GM18861 (cell line): Measurements from ENCODE around the gene TBC1D17.

Experiments used
- ATAC-seq: cut with Tn5 transposase; IDR thresholded peaks from one replicate; pipeline ENCODE4 v1.9.1; 2021; ENCODE audit not compliant: unreplicated experiment

The TBC1D17 gene

GRCh38 chr19:49877020-49877878 lies at the start of gene TBC1D17, which contains the start of gene AKT1S1:
Gene TBC1D17 (plus strand): TSS chr19:49877702. CDS start chr19:49877724, 22 bp downstream.
Gene AKT1S1 (minus strand): TSS chr19:49877355. CDS start chr19:49873295, 4,060 bp downstream.
- ATAC-seq: peak; percentile 50

DNA sequence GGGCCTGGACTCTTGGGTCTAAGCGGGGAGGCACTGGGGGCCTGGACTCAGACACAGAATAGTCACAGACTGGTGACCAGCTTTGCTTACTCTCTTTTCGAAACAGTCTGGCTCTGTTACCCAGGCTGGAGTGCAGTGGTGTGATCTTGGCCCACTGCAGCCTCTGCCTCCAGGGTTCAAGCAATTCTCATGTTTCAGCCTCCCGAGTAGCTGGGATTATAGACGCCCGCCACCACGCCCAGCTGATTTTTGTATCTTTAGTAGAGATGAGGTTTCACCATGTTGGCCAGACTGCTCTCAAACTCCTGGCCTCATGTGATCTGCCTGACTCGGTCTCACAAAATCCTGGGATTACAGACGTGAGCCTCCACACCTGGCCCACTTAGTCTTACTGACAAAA lies 48.3 kb upstream of the TBC1D17 start:
- ATAC-seq: no peak

GRCh38 chr19:49829721-49830120 lies 47.8 kb upstream of the TBC1D17 start:
- ATAC-seq: no peak

DNA sequence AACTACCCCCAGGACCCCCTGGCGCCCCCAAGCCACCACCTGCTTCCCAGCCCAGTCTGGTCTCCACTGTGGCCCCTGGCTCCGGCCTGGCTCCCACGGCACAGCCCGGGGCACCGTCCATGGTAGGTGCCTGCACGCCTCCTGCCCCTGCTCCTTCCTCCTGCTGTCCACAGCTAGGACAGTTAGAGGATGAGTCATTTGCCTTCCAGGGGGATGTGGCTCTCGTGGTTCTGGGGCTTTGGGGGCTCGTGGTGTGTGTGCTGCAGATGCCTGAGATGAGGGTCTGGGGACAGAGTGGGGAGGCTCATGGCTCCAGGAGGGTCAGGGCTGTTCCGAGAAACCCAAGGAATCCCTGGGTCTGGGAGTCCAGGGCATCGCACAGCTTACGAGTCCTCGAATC lies 46.7 kb upstream of the TBC1D17 start:
- no peak for ATAC-seq

GRCh38 chr19:49831592-49831991 lies 45.9 kb upstream of the TBC1D17 start:
- ATAC-seq: no peak

DNA sequence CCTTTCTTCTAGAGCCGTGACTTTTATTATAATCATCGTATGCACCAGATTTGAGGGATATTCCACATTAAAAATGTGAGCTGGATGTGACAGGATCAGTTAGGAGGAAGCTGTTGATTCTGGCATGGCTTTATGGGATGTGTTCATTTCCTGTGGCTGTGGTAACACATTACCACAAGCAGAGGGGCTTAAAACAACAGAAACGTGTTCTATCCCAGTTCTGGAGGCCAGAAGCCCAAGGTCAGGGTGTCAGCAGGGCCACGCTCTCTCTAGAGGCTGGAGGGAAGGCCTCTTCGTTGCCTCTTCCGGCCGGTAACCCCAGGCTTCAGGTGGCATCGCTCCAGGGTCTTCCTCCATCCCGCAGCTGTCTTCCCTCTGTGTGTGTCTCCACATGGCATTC lies 44.9 kb upstream of the TBC1D17 start:
- ATAC-seq: no peak

GRCh38 chr19:49833599-49833998 lies 43.9 kb upstream of the TBC1D17 start:
- no peak for ATAC-seq

DNA sequence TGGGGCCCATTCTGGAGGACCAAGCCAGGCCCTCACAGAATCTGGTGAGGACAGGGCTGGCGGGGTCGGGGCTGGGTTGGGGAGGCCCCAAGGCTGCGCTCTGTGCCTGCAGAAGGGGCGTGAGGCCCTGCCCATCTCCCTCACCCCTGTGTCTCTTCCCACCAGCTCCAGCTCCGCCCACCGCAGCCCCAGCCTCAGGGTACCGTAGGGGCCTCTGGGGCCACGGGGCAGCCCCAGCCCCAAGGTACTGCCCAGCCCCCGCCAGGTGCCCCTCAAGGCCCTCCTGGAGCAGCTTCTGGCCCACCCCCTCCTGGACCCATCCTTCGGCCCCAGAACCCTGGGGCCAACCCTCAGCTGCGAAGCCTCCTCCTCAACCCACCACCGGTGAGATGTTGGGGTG lies 41.9 kb upstream of the TBC1D17 start:
- ATAC-seq: no peak

- no peak for ATAC-seq
Measured at GRCh38 chr19:49836176-49837008, 41.1 kb upstream of the TBC1D17 start.

DNA sequence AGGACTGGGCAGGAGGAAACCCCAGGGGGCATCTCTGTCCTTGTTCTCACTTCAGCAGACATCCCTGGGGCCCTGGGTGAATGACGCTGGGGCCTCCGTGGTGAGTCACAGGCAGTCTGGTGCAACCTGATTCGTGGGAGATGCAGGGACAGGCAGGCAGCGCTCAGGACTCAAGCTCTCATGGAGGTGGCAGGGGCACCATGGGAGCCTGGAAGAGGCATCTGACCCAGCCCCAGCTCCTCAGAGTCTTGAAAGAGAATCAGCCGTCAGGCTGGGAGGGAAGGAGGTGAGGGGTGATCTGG lies 40.5 kb upstream of the TBC1D17 start:
- no peak for ATAC-seq

GRCh38 chr19:49837425-49837824 lies 40.1 kb upstream of the TBC1D17 start:
- no peak for ATAC-seq

DNA sequence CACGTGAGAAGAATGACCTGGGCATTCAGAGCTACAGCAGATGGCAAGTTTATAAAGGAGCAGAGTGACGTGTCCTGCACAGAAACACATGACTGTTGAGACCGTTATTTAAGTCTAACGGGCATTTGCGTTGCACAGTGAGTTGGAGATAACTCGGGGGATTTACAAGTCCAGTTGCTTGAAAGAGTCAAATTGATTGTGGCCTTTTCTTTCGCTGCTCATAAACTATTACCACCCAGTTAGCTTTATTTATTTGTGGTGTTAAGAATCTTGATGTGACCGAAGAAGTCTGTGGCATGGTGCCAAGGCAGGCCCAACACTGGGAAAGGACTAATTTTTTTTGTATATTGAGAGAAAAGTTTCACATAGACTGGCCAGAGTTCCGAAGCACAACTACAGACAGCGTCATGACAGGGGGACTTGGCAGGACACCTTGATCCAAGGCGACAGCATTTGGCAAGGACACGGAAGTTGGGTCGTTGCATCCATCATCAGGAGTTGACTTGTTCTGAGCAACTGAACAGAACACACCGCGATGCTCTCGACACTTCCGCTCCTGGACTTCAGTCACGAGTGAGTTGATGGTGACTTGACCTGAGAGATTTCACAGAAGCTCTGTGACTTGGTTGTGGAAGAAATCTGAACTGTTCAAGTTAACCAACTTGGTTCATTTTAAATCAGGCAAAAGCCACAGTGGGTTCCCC lies 38.5 kb upstream of the TBC1D17 start:
- ATAC-seq: no peak

DNA sequence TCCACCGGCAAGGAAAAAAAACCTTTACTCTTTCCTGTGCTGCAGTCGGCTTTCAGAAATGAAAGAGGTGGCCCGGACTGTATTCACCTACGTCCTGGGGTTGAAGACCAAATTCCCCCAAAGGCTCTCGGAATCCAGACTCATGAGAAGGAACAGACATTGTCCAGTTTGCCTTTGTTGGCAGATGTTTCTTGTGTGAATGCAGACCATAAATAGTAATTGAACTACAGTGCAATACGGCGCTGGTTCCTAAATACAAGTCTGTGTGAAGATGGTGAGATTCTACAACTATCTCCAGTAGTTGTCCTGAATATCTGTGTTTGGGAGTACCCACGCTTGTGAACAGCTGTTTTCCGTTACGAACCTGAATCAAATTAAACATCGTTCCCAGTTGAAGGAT lies 37.8 kb upstream of the TBC1D17 start:
- ATAC-seq: no peak

DNA sequence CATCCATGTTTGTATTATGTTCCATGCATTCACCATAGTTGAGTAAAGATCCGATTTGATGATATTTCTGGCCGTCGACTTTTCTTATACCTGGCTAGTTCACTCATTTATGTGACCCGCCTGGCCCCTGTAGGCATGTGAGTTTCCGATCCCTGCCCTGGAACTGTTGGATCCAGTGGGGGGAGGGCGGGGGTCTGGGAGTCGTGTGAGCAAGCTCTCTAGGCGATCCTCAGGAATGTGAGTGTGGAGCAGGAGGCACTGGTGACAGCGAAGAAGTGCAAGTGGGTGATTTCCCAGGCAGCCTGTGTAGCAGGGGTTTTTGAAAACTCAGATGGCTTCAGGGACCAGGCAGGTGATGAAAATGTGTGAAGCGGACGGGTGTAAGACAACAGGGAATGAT lies 37.2 kb upstream of the TBC1D17 start:
- ATAC-seq: no peak

DNA sequence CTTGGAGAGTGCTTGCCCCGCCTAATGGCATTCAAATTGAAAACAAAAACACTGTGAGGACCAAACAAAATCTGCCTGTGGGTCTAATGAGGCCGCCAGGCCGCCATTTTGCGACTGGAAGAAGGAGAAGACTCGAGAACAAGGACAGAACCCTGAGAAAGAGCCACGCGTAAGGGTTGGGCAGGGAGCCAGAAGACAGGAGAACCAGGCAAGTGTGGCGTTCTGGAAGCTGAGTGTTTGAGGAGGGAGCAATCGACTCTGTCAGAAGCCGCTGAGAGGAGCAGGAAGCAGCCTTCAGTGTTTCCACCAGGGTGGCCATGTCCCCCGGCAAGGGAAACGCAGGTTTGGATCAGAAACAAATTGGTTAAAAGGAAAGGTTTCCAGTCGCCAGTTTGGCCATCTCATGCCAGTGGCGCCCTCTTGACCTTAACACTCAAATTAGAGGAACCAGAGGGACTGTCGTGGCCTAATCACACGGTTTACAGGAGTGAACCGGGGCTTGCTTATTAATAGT lies 36.7 kb upstream of the TBC1D17 start:
- no peak for ATAC-seq

DNA sequence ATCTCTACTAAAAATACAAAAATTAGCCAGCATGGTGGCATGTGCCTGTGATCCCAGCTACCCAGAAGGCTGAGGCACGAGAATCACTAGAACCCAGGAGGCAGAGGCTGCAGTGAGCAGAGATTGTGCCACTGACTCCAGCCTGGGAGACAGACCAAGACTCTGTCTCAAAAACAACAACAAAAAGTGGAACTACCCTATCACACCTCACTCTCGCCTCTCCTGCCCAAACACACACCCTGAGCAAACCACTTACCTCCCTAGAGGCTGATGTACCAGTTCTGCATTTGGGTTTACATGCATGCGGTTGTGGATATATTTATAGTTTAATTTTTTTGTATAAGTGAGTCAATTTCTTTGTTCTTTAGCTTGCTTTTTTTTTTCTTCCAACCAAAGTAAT lies 34.2 kb upstream of the TBC1D17 start:
- no peak for ATAC-seq

DNA sequence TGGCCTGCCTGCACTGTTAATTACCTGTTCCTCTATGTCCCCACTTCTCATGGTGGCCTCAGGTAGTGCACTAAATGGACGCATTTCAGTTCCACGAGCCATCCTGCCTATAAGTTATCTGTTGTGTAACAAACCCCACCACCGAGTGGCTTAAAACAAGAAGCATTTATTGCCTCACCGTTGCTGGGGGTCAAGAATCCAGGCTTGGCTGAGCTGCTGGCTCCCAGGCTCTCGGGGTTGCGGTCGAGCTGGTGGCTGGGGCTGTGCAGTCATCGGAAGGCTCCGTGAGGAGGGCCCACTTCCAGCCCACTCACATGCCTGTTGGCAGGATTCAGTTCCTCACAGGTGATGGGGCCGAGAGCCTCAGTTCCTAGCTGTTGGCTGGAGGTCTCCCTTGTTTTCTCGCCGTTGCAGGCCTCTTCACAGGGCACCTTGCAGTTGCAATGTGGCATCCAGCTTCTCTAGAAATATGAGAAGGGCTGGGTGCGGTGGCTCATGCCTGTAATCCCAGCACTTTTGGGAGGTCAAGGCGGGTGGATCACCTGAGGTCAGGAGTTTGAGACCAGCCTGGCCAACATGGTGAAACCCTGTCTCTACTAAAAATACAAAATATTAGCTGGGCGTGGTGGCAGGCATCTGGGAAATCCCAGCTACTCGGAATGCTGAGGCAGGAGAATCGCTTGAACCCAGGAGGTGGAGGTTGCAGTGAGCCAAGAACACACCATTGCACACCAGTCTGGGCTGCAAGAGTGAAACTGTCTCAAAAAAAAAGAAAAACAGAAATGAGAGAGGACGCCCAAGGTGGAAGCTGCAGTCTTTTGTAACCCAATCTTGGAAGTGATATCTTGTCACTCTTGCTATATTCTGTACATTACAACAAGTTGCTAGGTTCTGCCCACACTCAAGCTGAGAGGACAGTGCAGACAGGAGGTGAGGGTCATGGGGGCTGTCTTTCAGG lies 33.1 kb upstream of the TBC1D17 start:
- ATAC-seq: no peak

GRCh38 chr19:49845414-49845813 lies 32.1 kb upstream of the TBC1D17 start:
- ATAC-seq: no peak

DNA sequence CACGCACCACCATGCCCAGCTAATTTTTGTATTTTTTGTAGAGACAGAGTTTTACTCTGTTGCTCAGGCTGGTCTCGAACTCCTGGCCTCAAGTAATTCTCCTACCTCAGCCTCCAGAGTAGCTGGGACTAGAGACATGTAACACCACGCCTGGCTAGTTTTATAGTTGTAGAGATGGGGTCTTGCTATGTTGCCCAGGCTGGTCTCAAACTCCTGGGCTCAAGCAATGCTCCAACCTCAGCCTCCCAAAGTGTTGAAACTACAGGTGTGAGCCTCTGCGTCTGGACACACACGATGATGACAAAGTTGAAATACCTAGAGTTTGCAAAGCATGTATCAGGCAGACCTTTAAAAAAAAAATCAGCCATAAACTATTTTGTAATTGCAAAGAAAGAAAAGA lies 31.1 kb upstream of the TBC1D17 start:
- no peak for ATAC-seq
